Measurements from ENCODE around the gene PFDN1.

GRCh38 chr5:140319833-140320232 lies 16.9 kb upstream of the PFDN1 start:
- TF ChIP-seq POLR2A (IDR thresholded peaks at IDR 0.05) = no peak
- TF ChIP-seq, protein P1, sequence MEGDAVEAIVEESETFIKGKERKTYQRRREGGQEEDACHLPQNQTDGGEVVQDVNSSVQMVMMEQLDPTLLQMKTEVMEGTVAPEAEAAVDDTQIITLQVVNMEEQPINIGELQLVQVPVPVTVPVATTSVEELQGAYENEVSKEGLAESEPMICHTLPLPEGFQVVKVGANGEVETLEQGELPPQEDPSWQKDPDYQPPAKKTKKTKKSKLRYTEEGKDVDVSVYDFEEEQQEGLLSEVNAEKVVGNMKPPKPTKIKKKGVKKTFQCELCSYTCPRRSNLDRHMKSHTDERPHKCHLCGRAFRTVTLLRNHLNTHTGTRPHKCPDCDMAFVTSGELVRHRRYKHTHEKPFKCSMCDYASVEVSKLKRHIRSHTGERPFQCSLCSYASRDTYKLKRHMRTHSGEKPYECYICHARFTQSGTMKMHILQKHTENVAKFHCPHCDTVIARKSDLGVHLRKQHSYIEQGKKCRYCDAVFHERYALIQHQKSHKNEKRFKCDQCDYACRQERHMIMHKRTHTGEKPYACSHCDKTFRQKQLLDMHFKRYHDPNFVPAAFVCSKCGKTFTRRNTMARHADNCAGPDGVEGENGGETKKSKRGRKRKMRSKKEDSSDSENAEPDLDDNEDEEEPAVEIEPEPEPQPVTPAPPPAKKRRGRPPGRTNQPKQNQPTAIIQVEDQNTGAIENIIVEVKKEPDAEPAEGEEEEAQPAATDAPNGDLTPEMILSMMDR (IDR thresholded peaks at IDR 0.05) = no peak

All from testis (tissue), 2 donors.